Type B pancreatic cell (in vitro differentiated cells): ENCODE results near the gene SND1. TPM values are rescaled to one million over a fixed set of nuclear protein-coding genes. Genes with fewer than 3 reads are reported as not detected.

Experiments used
- DNase-seq: peaks from one replicate; pipeline ENCODE4 v3.0.0; 2021; ENCODE audit warnings: mixed read lengths; ENCODE audit not compliant: unreplicated experiment; ENCODE audit errors: extremely low spot score
- H3K27ac Mint-ChIP-seq: 2 replicates; pipeline ENCODE4 v1.8.0; 2021; ENCODE audit warnings: mild to moderate bottlenecking, mixed read lengths
- H3K27me3 Mint-ChIP-seq: 2 replicates; pipeline ENCODE4 v1.8.0; 2021; ENCODE audit warnings: mixed read lengths
- H3K36me3 Mint-ChIP-seq: 2 replicates; pipeline ENCODE4 v1.8.0; 2021; ENCODE audit warnings: mixed read lengths
- H3K4me1 Mint-ChIP-seq: one replicate; pipeline ENCODE4 v1.8.0; 2021; ENCODE audit warnings: mixed read lengths; ENCODE audit not compliant: unreplicated experiment
- H3K4me3 Mint-ChIP-seq: 2 replicates; pipeline ENCODE4 v1.8.0; 2021; ENCODE audit warnings: mild to moderate bottlenecking, mixed read lengths
- H3K9me3 Mint-ChIP-seq: 2 replicates; pipeline ENCODE4 v1.8.0; 2021; ENCODE audit warnings: mixed read lengths
- CTCF ChIP-seq: fragments of 200-600 bp; sonication (generic); conservative IDR thresholded peaks from 2 replicates; pipeline ENCODE4 v1.5.0; 2021; ENCODE audit warnings: antibody characterized with exemption, mild to moderate bottlenecking
- total RNA-seq: library from RNA; stranded (reverse); gene quantifications from 2 replicates; pipeline ENCODE4 v1.2.1, GENCODE V29; 2021; ENCODE audit warnings: low replicate concordance

Gene SND1
- total RNA-seq, 1 donor from 2014 or later = 199 TPM

- H3K4me3 Mint-ChIP-seq = no peak overlapping the region
- peaks cover 19% of the 10 kb centered on the region for H3K4me1 Mint-ChIP-seq
- DNase-seq = no peak
- H3K9me3 Mint-ChIP-seq = no peaks in the 10 kb centered on the region
- TF ChIP-seq CTCF = no peak
- H3K27me3 Mint-ChIP-seq = no peaks in the 10 kb centered on the region
- H3K36me3 Mint-ChIP-seq = peaks cover 8% of the 10 kb centered on the region
- H3K27ac Mint-ChIP-seq = no peak overlapping the region
These were observed 150.9 kb downstream of the SND1 start for GRCh38 chr7:127802845-127803244.

- DNase-seq = no peak
- peaks cover 10% of the 10 kb centered on the region for H3K36me3 Mint-ChIP-seq
- H3K27me3 Mint-ChIP-seq = no peaks in the 10 kb centered on the region
- H3K4me1 Mint-ChIP-seq = peaks cover 16% of the 10 kb centered on the region
- no peak overlapping the region for H3K4me3 Mint-ChIP-seq
- no peak overlapping the region for H3K27ac Mint-ChIP-seq
- TF ChIP-seq CTCF = no peak
- H3K9me3 Mint-ChIP-seq = no peaks in the 10 kb centered on the region
These were observed 151.6 kb downstream of the SND1 start for GRCh38 chr7:127803626-127804025.

- Mint-ChIP-seq H3K4me3 (no peak overlapping the region), H3K27me3 (no peaks in the 10 kb centered on the region), H3K36me3 (peaks cover 22% of the 10 kb centered on the region), H3K4me1 (peaks cover 26% of the 10 kb centered on the region), H3K27ac (no peak overlapping the region), H3K9me3 (no peaks in the 10 kb centered on the region)
- DNase-seq = no peak
- TF ChIP-seq CTCF = no peak
These were observed 155.3 kb downstream of the SND1 start for GRCh38 chr7:127807340-127807739.

- H3K36me3 Mint-ChIP-seq = peaks cover 22% of the 10 kb centered on the region
- no peak for TF ChIP-seq CTCF
- no peaks in the 10 kb centered on the region for H3K9me3 Mint-ChIP-seq
- no peak for DNase-seq
- no peak overlapping the region for H3K4me3 Mint-ChIP-seq
- H3K27ac Mint-ChIP-seq = no peak overlapping the region
- no peaks in the 10 kb centered on the region for H3K27me3 Mint-ChIP-seq
- peaks cover 31% of the 10 kb centered on the region for H3K4me1 Mint-ChIP-seq
These were observed 155.8 kb downstream of the SND1 start for GRCh38 chr7:127807829-127808228.

- peaks cover 41% of the 10 kb centered on the region for H3K4me1 Mint-ChIP-seq
- DNase-seq = no peak
- no peaks in the 10 kb centered on the region for H3K27me3 Mint-ChIP-seq
- no peak overlapping the region for H3K4me3 Mint-ChIP-seq
- peaks cover 22% of the 10 kb centered on the region for H3K36me3 Mint-ChIP-seq
- no peak for TF ChIP-seq CTCF
- no peaks in the 10 kb centered on the region for H3K9me3 Mint-ChIP-seq
- peak overlapping the region; percentile 42 for H3K27ac Mint-ChIP-seq
These were observed 157.3 kb downstream of the SND1 start for GRCh38 chr7:127809261-127809702.

- Mint-ChIP-seq H3K27me3 (no peaks in the 10 kb centered on the region), H3K4me1 (peaks cover 45% of the 10 kb centered on the region), H3K4me3 (no peak overlapping the region), H3K36me3 (peaks cover 22% of the 10 kb centered on the region), H3K27ac (no peak overlapping the region), H3K9me3 (no peaks in the 10 kb centered on the region)
- DNase-seq = no peak
- TF ChIP-seq CTCF = no peak
These were observed 158.1 kb downstream of the SND1 start for GRCh38 chr7:127810113-127810512.
